MG63 (cell line): ENCODE data around the gene AVPR1A. TPM values are rescaled to one million over a fixed set of nuclear protein-coding genes. Genes with fewer than 3 reads are reported as not detected.

ENCODE experiments used
- DNase-seq: peaks from one replicate; pipeline ENCODE4 v3.0.0-alpha.2; 2020
- H3K27me3 ChIP-seq: fragments of 250-450 bp; sonication (Bioruptor Pico); 2 replicates; pipeline ENCODE4 v1.5.1; 2020; ENCODE audit warnings: mild to moderate bottlenecking, moderate library complexity
- H3K36me3 ChIP-seq: fragments of 250-450 bp; sonication (Bioruptor Pico); 2 replicates; pipeline ENCODE4 v1.5.1; 2020; ENCODE audit warnings: mild to moderate bottlenecking, moderate library complexity
- H3K4me3 ChIP-seq: fragments of 250-450 bp; sonication (Bioruptor Pico); 2 replicates; pipeline ENCODE4 v1.5.1; 2020; ENCODE audit warnings: mild to moderate bottlenecking, moderate library complexity
- H3K9me3 ChIP-seq: fragments of 250-450 bp; sonication (Bioruptor Pico); 2 replicates; pipeline ENCODE4 v1.5.1; 2020; ENCODE audit warnings: mild to moderate bottlenecking, moderate library complexity
- total RNA-seq: library from RNA; depleted of rRNA; stranded (reverse); fragments of >200 nt; shearing (Covaris generic); gene quantifications from 2 replicates; pipeline ENCODE4 v1.2.3, GENCODE V29; 2014; ENCODE audit warnings: low replicate concordance; rRNA removed

AVPR1A gene
- total RNA-seq, 1 experiment from 2014 or later: not detected

DNA sequence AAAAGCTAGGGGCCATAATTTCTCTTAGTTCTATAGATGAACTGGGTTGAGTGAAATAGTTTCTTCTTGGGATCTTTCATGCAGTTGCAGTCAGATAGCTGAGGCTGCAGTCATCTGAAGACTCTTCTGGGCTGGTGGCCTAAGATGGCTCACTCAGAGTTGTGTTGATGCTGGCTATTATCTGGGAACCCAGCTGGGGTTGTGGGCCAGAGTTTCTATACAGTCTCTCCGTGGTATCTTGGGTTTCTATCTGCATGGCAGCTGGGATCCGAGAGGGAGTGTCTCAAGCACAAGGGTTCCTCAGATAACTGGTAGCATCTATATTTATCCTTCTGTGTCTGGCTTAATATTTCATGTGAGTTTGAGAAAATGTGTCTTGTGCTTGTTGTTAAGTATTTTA lies 21.1 kb downstream of the AVPR1A start:
- no peak overlapping the region for H3K4me3 ChIP-seq
- H3K27me3 ChIP-seq: 0 out of 2 replicates have a peak, but pooled peaks cover 4% of the 10 kb centered on the region
- no peaks in the 10 kb centered on the region for H3K9me3 ChIP-seq
- H3K36me3 ChIP-seq: no peaks in the 10 kb centered on the region
- no peak for DNase-seq

- Histone ChIP-seq H3K36me3 (no peaks in the 10 kb centered on the region), H3K27me3 (no peaks in the 10 kb centered on the region; the same call in 1 of the 2 replicates), H3K9me3 (no peaks in the 10 kb centered on the region), H3K4me3 (no peak overlapping the region)
- DNase-seq: no peak
These were observed 26.2 kb downstream of the AVPR1A start for GRCh38 chr12:63124778-63125177.

DNA sequence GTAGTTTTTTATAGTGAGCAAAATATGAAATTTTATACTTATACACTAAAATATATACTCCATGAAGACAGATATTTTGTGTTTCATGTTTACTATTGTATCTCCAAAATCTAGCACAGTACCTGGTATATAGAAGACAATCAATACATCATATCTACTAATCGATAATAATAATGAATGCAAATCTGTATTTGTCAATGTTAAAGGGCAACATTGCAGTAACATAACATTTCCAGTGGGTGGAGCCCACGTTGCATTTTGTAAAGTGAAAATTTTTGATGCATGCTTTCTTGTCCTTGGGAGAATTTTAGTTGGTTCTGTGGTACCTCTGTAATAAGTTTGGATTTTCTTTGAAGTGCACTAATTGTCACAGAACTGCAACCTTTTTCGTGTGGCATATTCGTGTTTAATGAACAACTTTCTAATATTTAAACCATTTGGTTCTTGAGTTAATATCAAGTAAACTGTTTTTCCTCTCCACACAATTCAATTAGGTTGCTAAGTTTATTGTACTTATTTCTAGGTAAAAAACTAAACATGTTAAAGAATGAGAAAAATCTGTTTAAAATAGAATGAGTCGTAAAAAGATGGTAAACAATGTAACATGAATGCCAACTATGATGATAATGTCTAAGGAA lies 47.4 kb downstream of the AVPR1A start:
- no peaks in the 10 kb centered on the region for H3K36me3 ChIP-seq
- no peak for DNase-seq
- H3K27me3 ChIP-seq: peaks cover 2% of the 10 kb centered on the region; the same call in 1 of the 2 replicates
- no peaks in the 10 kb centered on the region for H3K9me3 ChIP-seq
- H3K4me3 ChIP-seq: no peak overlapping the region

GRCh38 chr12:63101920-63102319 lies 49.1 kb downstream of the AVPR1A start:
- H3K36me3 ChIP-seq: no peaks in the 10 kb centered on the region
- H3K9me3 ChIP-seq: no peaks in the 10 kb centered on the region
- no peak overlapping the region for H3K4me3 ChIP-seq
- no peak for DNase-seq
- no peaks in the 10 kb centered on the region; the same call in 1 of the 2 replicates for H3K27me3 ChIP-seq

GRCh38 chr12:63098851-63099250 lies 52.1 kb downstream of the AVPR1A start:
- no peaks in the 10 kb centered on the region for H3K36me3 ChIP-seq
- no peak overlapping the region for H3K4me3 ChIP-seq
- no peak for DNase-seq
- no peaks in the 10 kb centered on the region; the same call in none of the 2 replicates for H3K27me3 ChIP-seq
- H3K9me3 ChIP-seq: no peaks in the 10 kb centered on the region

DNA sequence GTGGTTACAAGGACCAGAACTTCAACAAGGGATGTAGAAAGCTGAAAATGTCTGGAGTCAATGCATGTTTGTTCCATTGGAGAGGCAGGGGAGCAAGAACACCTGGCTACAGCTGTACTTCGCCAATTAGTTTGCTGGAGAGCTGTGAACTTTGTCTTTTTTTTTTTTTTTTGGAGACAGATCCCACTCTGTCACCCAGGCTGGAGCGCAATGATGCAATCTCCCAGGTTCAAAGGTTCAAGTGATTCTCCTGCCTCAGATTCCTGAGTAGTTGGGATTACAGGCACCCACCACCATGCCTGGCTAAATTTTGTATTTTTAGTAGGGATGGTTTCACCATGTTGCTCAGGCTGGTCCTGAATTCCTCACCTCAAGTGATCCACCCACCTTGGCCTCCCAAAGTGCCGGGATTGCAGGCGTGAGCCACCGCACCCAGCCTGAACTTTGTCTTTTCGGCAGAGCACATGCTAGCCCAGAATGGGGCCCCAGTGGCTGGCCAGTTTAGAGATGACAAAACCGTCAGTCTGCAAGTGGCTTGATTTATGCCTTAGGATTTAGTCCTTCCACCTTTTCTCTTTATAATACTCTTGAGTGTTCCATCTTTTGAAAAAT lies 55.5 kb downstream of the AVPR1A start:
- no peaks in the 10 kb centered on the region for H3K9me3 ChIP-seq
- no peaks in the 10 kb centered on the region for H3K36me3 ChIP-seq
- no peaks in the 10 kb centered on the region; the same call in none of the 2 replicates for H3K27me3 ChIP-seq
- H3K4me3 ChIP-seq: no peak overlapping the region
- no peak for DNase-seq

GRCh38 chr12:63093711-63094110 lies 57.3 kb downstream of the AVPR1A start:
- Histone ChIP-seq H3K9me3 (no peaks in the 10 kb centered on the region), H3K36me3 (no peaks in the 10 kb centered on the region), H3K27me3 (no peaks in the 10 kb centered on the region; the same call in none of the 2 replicates), H3K4me3 (no peak overlapping the region)
- DNase-seq: no peak

GRCh38 chr12:63093084-63093483 lies 57.9 kb downstream of the AVPR1A start:
- H3K4me3 ChIP-seq: no peak overlapping the region
- DNase-seq: no peak

More at GRCh38 chr12:63093084-63093483, 57.9 kb downstream of the AVPR1A start:
- H3K36me3 ChIP-seq: no peaks in the 10 kb centered on the region
- H3K9me3 ChIP-seq: no peaks in the 10 kb centered on the region
- no peaks in the 10 kb centered on the region; the same call in none of the 2 replicates for H3K27me3 ChIP-seq

Other genes with a start within 250 kb of the AVPR1A start
- gene PPM1H, start 216.1 kb downstream of the AVPR1A start, total RNA-seq: 3.6 and 4.0 TPM in 2 replicates